CD14-positive monocyte (primary cell): ENCODE data around the gene EFEMP2. TPM values are rescaled to one million over a fixed set of nuclear protein-coding genes. Genes with fewer than 3 reads are reported as not detected.
A peak's percentile ranks its signal among the peaks of the same experiment; 100 is the strongest.

Source experiments
- DNase-seq, 3 donors: peaks; one replicate each; pipeline ENCODE4 v3.0.0-alpha.2; 2011 to 2022
- H2AFZ ChIP-seq: 2 replicates; pipeline ENCODE4 v1.6.0; 2012; ENCODE audit warnings: mild to moderate bottlenecking, low read depth, low read length, inconsistent platforms; ENCODE audit not compliant: insufficient read depth, poor library complexity, severe bottlenecking
- H3K27ac ChIP-seq, 2 donors: 1 replicate in 1 of 2; 2 replicates in 1 of 2; pipeline ENCODE4 v1.5.1; 2012 to 2013; ENCODE audit warnings: low read length in 2 of 2, control low read depth in 1 of 2, inconsistent platforms in 1 of 2, low read depth in 1 of 2, mild to moderate bottlenecking in 1 of 2
- H3K27me3 ChIP-seq, 2 donors: one replicate each; pipeline versions ENCODE4 v1.6.0 to v1.6.1; 2011 to 2013; ENCODE audit warnings: low read length in 2 of 2; ENCODE audit not compliant: control insufficient read depth in 2 of 2, insufficient read depth in 2 of 2
- H3K36me3 ChIP-seq, 2 donors: replicated peaks in 1 of 2; 1 replicate in 1 of 2; 2 replicates in 1 of 2; pipeline versions ENCODE4 v1.5.1 to v1.6.1; 2012 to 2013; ENCODE audit warnings: low read length in 2 of 2, control low read depth in 1 of 2, inconsistent platforms in 1 of 2, mild to moderate bottlenecking in 1 of 2; ENCODE audit not compliant: insufficient read depth in 2 of 2, control insufficient read depth in 1 of 2
- H3K4me1 ChIP-seq, 2 donors: 1 replicate in 1 of 2; 2 replicates in 1 of 2; pipeline versions ENCODE4 v1.5.1 to v1.6.1; 2012 to 2013; ENCODE audit warnings: low read length in 2 of 2, control low read depth in 1 of 2, inconsistent platforms in 1 of 2, mild to moderate bottlenecking in 1 of 2, moderate library complexity in 1 of 2; ENCODE audit not compliant: insufficient read depth in 2 of 2, control insufficient read depth in 1 of 2
- H3K4me2 ChIP-seq: replicated peaks from 2 replicates; pipeline ENCODE3; 2012; ENCODE audit warnings: low read length, moderate library complexity, mild to moderate bottlenecking; ENCODE audit not compliant: poor library complexity, severe bottlenecking; ENCODE audit errors: extremely low read depth
- H3K4me3 ChIP-seq, 3 experiments: fragments of 200-600 bp in 1 of 3; sonication (generic) in 1 of 3; replicated peaks in 1 of 3; 1 replicate in 2 of 3; 2 replicates in 1 of 3; pipeline ENCODE4 v1.5.1; 2011 to 2013; ENCODE audit warnings: low read length in 3 of 3, mild to moderate bottlenecking in 3 of 3, control low read depth in 2 of 3, low read depth in 2 of 3, inconsistent platforms in 1 of 3, moderate library complexity in 1 of 3
- H3K79me2 ChIP-seq: 2 replicates; pipeline ENCODE4 v1.6.0; 2012; ENCODE audit warnings: mild to moderate bottlenecking, control low read depth, inconsistent platforms, low read length, moderate library complexity; ENCODE audit not compliant: insufficient read depth
- H3K9ac ChIP-seq: 2 replicates; pipeline ENCODE4 v1.6.0; 2017; ENCODE audit warnings: low read length, mild to moderate bottlenecking; ENCODE audit not compliant: insufficient read depth, poor library complexity, severe bottlenecking
- H3K9me3 ChIP-seq, 2 donors: replicated peaks in 1 of 2; 1 replicate in 1 of 2; 2 replicates in 1 of 2; pipeline versions ENCODE4 v1.5.1 to v1.6.1; 2012 to 2013; ENCODE audit warnings: low read length in 2 of 2, control low read depth in 1 of 2; ENCODE audit not compliant: control insufficient read depth in 1 of 2, insufficient read depth in 1 of 2
- H4K20me1 ChIP-seq: 2 replicates; pipeline ENCODE4 v1.6.0; 2012; ENCODE audit warnings: mild to moderate bottlenecking, low read length, control low read depth, moderate library complexity; ENCODE audit not compliant: insufficient read depth
- H3K27ac Mint-ChIP-seq, 7 donors: one replicate each; pipeline ENCODE4 v1.8.0; 2020; ENCODE audit warnings: mild to moderate bottlenecking in 7 of 7, mixed read lengths in 7 of 7, moderate library complexity in 6 of 7, inconsistent platforms in 2 of 7
- H3K27me3 Mint-ChIP-seq, 3 donors: one replicate each; pipeline ENCODE4 v1.8.0; 2021 to 2022; ENCODE audit warnings: low read depth in 3 of 3, mild to moderate bottlenecking in 3 of 3, mixed read lengths in 3 of 3, moderate library complexity in 3 of 3, inconsistent platforms in 1 of 3
- H3K36me3 Mint-ChIP-seq, 2 donors: one replicate each; pipeline ENCODE4 v1.8.0; 2020; ENCODE audit warnings: mixed read lengths in 2 of 2, inconsistent platforms in 1 of 2, mild to moderate bottlenecking in 1 of 2
- H3K4me1 Mint-ChIP-seq: one replicate; pipeline ENCODE4 v1.8.0; 2020; ENCODE audit warnings: mild to moderate bottlenecking, mixed read lengths
- H3K4me3 Mint-ChIP-seq, 2 donors: one replicate each; pipeline ENCODE4 v1.8.0; 2020; ENCODE audit warnings: mild to moderate bottlenecking in 2 of 2, mixed read lengths in 2 of 2, moderate library complexity in 1 of 2
- H3K9me3 Mint-ChIP-seq, 7 donors: one replicate each; pipeline ENCODE4 v1.8.0; 2020 to 2022; ENCODE audit warnings: mixed read lengths in 7 of 7, mild to moderate bottlenecking in 6 of 7, moderate library complexity in 6 of 7, inconsistent platforms in 2 of 7
- WGBS: methylation state at CpG from one replicate; pipeline ENCODE4 v1.1.5; 2013; ENCODE audit warnings: missing lambda C conversion rate; ENCODE audit not compliant: insufficient coverage; 5-methylcytosine and 5-hydroxymethylcytosine counted together
- intact Hi-C, 2 donors: fragments of 100-400 bp; cut with micrococcal nuclease; formaldehyde crosslinking; loops; one replicate each; pipeline versions ENCODE4 v1.15.0 to v1.15.1; 2023
- polyA plus RNA-seq, 3 donors: library from polyadenylated mRNA; depleted of rRNA in 1 of 3; unstranded in 2 of 3; stranded (reverse) in 1 of 3; fragments of 300-500 nt in 2 of 3; fragments of >200 nt in 1 of 3; fragmentation: Illumina TruSeq in 2 of 3; gene quantifications; 1 replicate in 2 of 3; 2 replicates in 1 of 3; pipeline ENCODE4 v1.2.3, GENCODE V29; 2012 to 2021
- TF ChIP-seq, protein P1 (sequence below): fragments of 200-600 bp; IDR thresholded peaks from one replicate; pipeline ENCODE4 v1.8.0; 2022; ENCODE audit warnings: antibody characterized with exemption, mild to moderate bottlenecking

The EFEMP2 gene
- polyA plus RNA-seq, 3 donors: 0.44 to 14.7 TPM; not detected in 1

- intact Hi-C loops: loop anchor here in 1 of 2 donors (5.0 kb wide), 1 partner anchor 106 kb away; no protein-coding TSS in a partner anchor
- peaks cover 0 to under 1% (median 0%) of the 10 kb centered on the region in 7 donors for H3K9me3 Mint-ChIP-seq
- no peak for DNase-seq
Observed at GRCh38 chr11:65880844-65881421, 8.3 kb upstream of the EFEMP2 start.

DNA sequence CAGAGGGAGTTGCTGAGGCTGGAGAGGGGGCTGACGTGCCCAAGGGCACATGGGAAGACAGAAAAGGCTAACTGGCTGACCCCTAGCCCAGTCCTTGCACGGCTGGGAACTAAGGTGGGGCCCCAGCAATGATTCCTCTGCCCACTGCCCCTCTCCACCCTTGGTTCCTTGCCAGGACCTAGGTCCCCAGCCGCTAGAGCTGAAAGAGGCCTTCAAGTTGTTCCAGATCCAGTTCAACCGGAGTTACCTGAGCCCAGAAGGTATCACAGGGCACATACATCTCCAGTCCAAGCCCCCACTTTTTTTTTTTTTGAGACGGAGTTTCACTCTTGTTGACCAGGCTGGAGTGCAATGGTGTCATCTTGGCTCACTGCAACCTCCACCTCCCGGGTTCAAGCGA, 7.4 kb upstream of the EFEMP2 start:
- WGBS: 57% methylated on average over 5 of the region's 7 CpGs
- peak overlapping the region in 1 of 3 experiments; percentile 28 for H3K4me3 ChIP-seq
- H4K20me1 ChIP-seq: peaks cover 12% of the 10 kb centered on the region
- H3K27ac ChIP-seq: no peak overlapping the region
- TF ChIP-seq, protein P1, sequence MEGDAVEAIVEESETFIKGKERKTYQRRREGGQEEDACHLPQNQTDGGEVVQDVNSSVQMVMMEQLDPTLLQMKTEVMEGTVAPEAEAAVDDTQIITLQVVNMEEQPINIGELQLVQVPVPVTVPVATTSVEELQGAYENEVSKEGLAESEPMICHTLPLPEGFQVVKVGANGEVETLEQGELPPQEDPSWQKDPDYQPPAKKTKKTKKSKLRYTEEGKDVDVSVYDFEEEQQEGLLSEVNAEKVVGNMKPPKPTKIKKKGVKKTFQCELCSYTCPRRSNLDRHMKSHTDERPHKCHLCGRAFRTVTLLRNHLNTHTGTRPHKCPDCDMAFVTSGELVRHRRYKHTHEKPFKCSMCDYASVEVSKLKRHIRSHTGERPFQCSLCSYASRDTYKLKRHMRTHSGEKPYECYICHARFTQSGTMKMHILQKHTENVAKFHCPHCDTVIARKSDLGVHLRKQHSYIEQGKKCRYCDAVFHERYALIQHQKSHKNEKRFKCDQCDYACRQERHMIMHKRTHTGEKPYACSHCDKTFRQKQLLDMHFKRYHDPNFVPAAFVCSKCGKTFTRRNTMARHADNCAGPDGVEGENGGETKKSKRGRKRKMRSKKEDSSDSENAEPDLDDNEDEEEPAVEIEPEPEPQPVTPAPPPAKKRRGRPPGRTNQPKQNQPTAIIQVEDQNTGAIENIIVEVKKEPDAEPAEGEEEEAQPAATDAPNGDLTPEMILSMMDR: no peak
- H3K4me1 ChIP-seq: peaks cover 12 to 21% of the 10 kb centered on the region in 2 donors
- peaks cover 0 to 2% (median 0%) of the 10 kb centered on the region in 7 donors for H3K9me3 Mint-ChIP-seq
- peaks cover 25 to 27% of the 10 kb centered on the region in 2 donors for H3K36me3 ChIP-seq
- H3K36me3 Mint-ChIP-seq: peaks cover 27 to 34% of the 10 kb centered on the region in 2 donors
- H3K27ac Mint-ChIP-seq: no peak overlapping the region
- no peaks in the 10 kb centered on the region for H3K9me3 ChIP-seq
- H2AFZ ChIP-seq: peak overlapping the region; percentile 65
- no peaks in the 10 kb centered on the region for H3K79me2 ChIP-seq
- no peak for DNase-seq
- H3K4me1 Mint-ChIP-seq: peaks cover 25% of the 10 kb centered on the region
- intact Hi-C loops: loop anchor here in 1 of 2 donors (5.0 kb wide), 1 partner anchor 107 kb away; no protein-coding TSS in a partner anchor
- H3K27me3 ChIP-seq: no peaks in the 10 kb centered on the region
- peak overlapping the region; percentile 21 for H3K9ac ChIP-seq
- H3K4me3 Mint-ChIP-seq: peak overlapping the region in 1 of 2 donors; percentile 48
- H3K4me2 ChIP-seq: peak overlapping the region; percentile 46
- peaks cover 0 to 3% (median 2%) of the 10 kb centered on the region in 3 donors for H3K27me3 Mint-ChIP-seq

More at GRCh38 chr11:65880844-65881421, 8.3 kb upstream of the EFEMP2 start:
- H3K4me1 Mint-ChIP-seq: peaks cover 25% of the 10 kb centered on the region
- H2AFZ ChIP-seq: no peak overlapping the region
- WGBS: 43% methylated on average over 5 of the region's 7 CpGs
- no peak overlapping the region for H3K4me3 ChIP-seq
- H3K79me2 ChIP-seq: peaks cover 4% of the 10 kb centered on the region
- H3K4me1 ChIP-seq: peaks cover 12 to 23% of the 10 kb centered on the region in 2 donors
- TF ChIP-seq, protein P1: no peak
- peaks cover 0 to 3% (median 2%) of the 10 kb centered on the region in 3 donors for H3K27me3 Mint-ChIP-seq
- H3K27ac Mint-ChIP-seq: peak overlapping the region in 1 of 7 donors; percentile 66
- peaks cover 34 to 43% of the 10 kb centered on the region in 2 donors for H3K36me3 Mint-ChIP-seq
- peaks cover 15% of the 10 kb centered on the region for H4K20me1 ChIP-seq
- no peak overlapping the region for H3K9ac ChIP-seq
- H3K27ac ChIP-seq: no peak overlapping the region
- no peaks in the 10 kb centered on the region for H3K9me3 ChIP-seq
- peaks cover 33 to 36% of the 10 kb centered on the region in 2 donors for H3K36me3 ChIP-seq
- H3K4me2 ChIP-seq: no peak overlapping the region
- no peaks in the 10 kb centered on the region for H3K27me3 ChIP-seq
- no peak overlapping the region for H3K4me3 Mint-ChIP-seq
